Keratinocyte (primary cell): Measurements from ENCODE around the gene PRR3. TPM values are rescaled to one million over a fixed set of nuclear protein-coding genes. Genes with fewer than 3 reads are reported as not detected.

Experiments used
- DNase-seq: peaks from one replicate; pipeline ENCODE4 v3.0.0-alpha.2; 2011; ENCODE audit warnings: low read depth, missing footprints, low spot score
- FAIRE-seq: peaks from 2 replicates; lab custom pipeline; 2011; peaks lifted over from hg19 to GRCh38; lab: Jason Lieb, UNC
- H2AFZ ChIP-seq: 2 replicates; pipeline ENCODE4 v1.6.0; 2012; ENCODE audit warnings: low read length, control low read depth, inconsistent platforms; ENCODE audit not compliant: control insufficient read depth
- H3K27ac ChIP-seq: 2 replicates; pipeline ENCODE4 v1.5.1; 2011; ENCODE audit warnings: low read length; ENCODE audit not compliant: control insufficient read depth, insufficient read depth
- H3K27me3 ChIP-seq: 3 replicates; pipeline ENCODE4 v1.6.0; 2011; ENCODE audit warnings: low read length; ENCODE audit not compliant: control insufficient read depth, insufficient read depth; ENCODE audit errors: extremely low read depth
- H3K36me3 ChIP-seq, 2 experiments: 2 replicates in 1 of 2; 3 replicates in 1 of 2; pipeline ENCODE4 v1.5.1; 2011; ENCODE audit warnings: low read length in 2 of 2, mild to moderate bottlenecking in 1 of 2; ENCODE audit not compliant: control insufficient read depth in 2 of 2, insufficient read depth in 2 of 2; ENCODE audit errors: extremely low read depth in 1 of 2
- H3K4me1 ChIP-seq: 3 replicates; pipeline ENCODE4 v1.5.1; 2011; ENCODE audit warnings: low read length; ENCODE audit not compliant: control insufficient read depth, insufficient read depth; ENCODE audit errors: extremely low read depth
- H3K4me2 ChIP-seq: 3 replicates; pipeline ENCODE4 v1.6.0; 2011; ENCODE audit warnings: low read depth, low read length; ENCODE audit not compliant: control insufficient read depth, insufficient read depth; ENCODE audit errors: extremely low read depth
- H3K4me3 ChIP-seq, 3 experiments: fragments of 200-600 bp in 1 of 3; sonication (generic) in 1 of 3; 2 replicates in 2 of 3; 3 replicates in 1 of 3; pipeline ENCODE4 v1.5.1; 2011 to 2016; ENCODE audit warnings: low read length in 3 of 3, mild to moderate bottlenecking in 3 of 3, control low read depth in 2 of 3, inconsistent platforms in 1 of 3, low read depth in 1 of 3, mixed read lengths in 1 of 3, mixed run types in 1 of 3, moderate library complexity in 1 of 3; ENCODE audit not compliant: control insufficient read depth in 2 of 3, insufficient read depth in 2 of 3; ENCODE audit errors: extremely low read depth in 1 of 3
- H3K79me2 ChIP-seq: 2 replicates; pipeline ENCODE4 v1.6.0; 2012; ENCODE audit warnings: low read length; ENCODE audit not compliant: control insufficient read depth, insufficient read depth
- H3K9ac ChIP-seq: 3 replicates; pipeline ENCODE4 v1.6.0; 2011; ENCODE audit warnings: low read length; ENCODE audit not compliant: control insufficient read depth, insufficient read depth; ENCODE audit errors: extremely low read depth
- H3K9me1 ChIP-seq: 3 replicates; pipeline ENCODE4 v1.6.0; 2011; ENCODE audit warnings: low read length; ENCODE audit not compliant: control insufficient read depth, insufficient read depth; ENCODE audit errors: extremely low read depth
- H3K9me3 ChIP-seq: 2 replicates; pipeline ENCODE4 v1.5.1; 2012; ENCODE audit warnings: low read depth, low read length; ENCODE audit not compliant: control insufficient read depth
- H4K20me1 ChIP-seq: 3 replicates; pipeline ENCODE4 v1.6.0; 2011; ENCODE audit warnings: low read length; ENCODE audit not compliant: control insufficient read depth, insufficient read depth; ENCODE audit errors: extremely low read depth
- CTCF ChIP-seq, 3 experiments: IDR thresholded peaks in 1 of 3; conservative IDR thresholded peaks in 1 of 3; optimal IDR thresholded peaks in 1 of 3; 2 replicates in 2 of 3; 3 replicates in 1 of 3; pipeline versions ENCODE3 to v1.5.1; 2011; ENCODE audit warnings: low read length in 3 of 3, mild to moderate bottlenecking in 3 of 3, moderate library complexity in 2 of 3, control low read depth in 1 of 3, inconsistent platforms in 1 of 3; ENCODE audit not compliant: insufficient read depth in 2 of 3; ENCODE audit errors: extremely low read depth in 1 of 3
- EZH2 ChIP-seq: IDR thresholded peaks from one replicate; pipeline ENCODE4 v1.6.1; 2012; ENCODE audit warnings: inconsistent platforms, mild to moderate bottlenecking, low read length, moderate library complexity
- dilution Hi-C: fragments of 300-500 bp; cut with MboI; formaldehyde crosslinking; loops from one replicate; pipeline ENCODE4 v1.7.0; 2020; ENCODE audit warnings: low sequenced_read_pairs; ENCODE audit not compliant: extremely low pct_ligation_motif_present
- polyA plus RNA-seq, 5 experiments: library from polyadenylated mRNA; depleted of rRNA in 3 of 5; stranded (reverse) in 3 of 5; stranded (forward) in 1 of 5; unstranded in 1 of 5; fragments of >200 nt; gene quantifications; 1 replicate in 1 of 5; 2 replicates in 3 of 5; 3 replicates in 1 of 5; pipeline versions ENCODE4 v1.2.1 to v1.2.3, GENCODE V29; 2011 to 2012; ENCODE audit warnings: missing spikeins in 2 of 5, low read depth in 1 of 5, low replicate concordance in 1 of 5

The PRR3 gene
- polyA plus RNA-seq, 1 donor (not counting 4 experiments of a cell fraction or from before 2014, with no cell fraction given): 6.1 TPM

DNA sequence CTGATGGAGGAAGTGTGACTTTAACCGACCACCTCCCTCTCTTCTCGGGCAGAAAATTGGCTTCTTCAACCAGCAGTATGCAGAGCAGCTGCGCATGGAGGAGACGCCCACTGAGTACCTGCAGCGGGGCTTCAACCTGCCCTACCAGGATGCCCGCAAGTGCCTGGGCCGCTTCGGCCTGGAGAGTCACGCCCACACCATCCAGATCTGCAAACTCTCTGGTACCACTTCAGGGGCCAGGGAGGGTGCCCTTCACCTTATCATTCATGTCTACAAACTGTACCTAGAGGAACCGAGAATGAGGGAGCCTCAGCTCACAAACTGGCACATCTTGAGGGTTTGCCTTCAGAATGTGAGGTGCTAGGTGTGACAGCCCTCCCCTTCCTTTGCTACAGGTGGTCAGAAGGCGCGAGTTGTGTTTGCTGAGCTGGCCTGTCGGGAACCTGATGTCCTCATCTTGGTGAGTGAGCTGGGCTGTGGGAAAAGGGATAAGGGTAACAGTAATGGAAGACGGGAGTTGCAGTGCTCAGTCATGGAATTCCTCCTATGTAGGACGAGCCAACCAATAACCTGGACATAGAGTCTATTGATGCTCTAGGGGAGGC, 32.8 kb downstream of the PRR3 start:
- Histone ChIP-seq H3K9ac (no peak overlapping the region), H3K27me3 (no peaks in the 10 kb centered on the region), H3K27ac (no peak overlapping the region), H2AFZ (no peak overlapping the region), H3K4me2 (no peak overlapping the region), H3K4me1 (peaks cover 28% of the 10 kb centered on the region), H3K36me3 (peaks cover 37 to 65% of the 10 kb centered on the region in 2 experiments), H4K20me1 (peaks cover 16% of the 10 kb centered on the region), H3K9me3 (no peaks in the 10 kb centered on the region), H3K4me3 (no peak overlapping the region), H3K79me2 (peaks cover 24% of the 10 kb centered on the region), H3K9me1 (no peaks in the 10 kb centered on the region)
- DNase-seq: no peak
- no peak for TF ChIP-seq EZH2
- no peak for TF ChIP-seq CTCF (optimal IDR thresholded peaks at IDR 0.05 in 1 of 3, IDR thresholded peaks at IDR 0.05 in 1 of 3, conservative IDR thresholded peaks at IDR 0.05 in 1 of 3; ENCODE audit: extremely low read depth in 1 of 3, insufficient read depth in 2 of 3, low read length in 3 of 3)
- dilution Hi-C loops: no loop called here
- FAIRE-seq: no peak

- H3K9ac ChIP-seq: peak overlapping the region; percentile 2
- H4K20me1 ChIP-seq: peaks cover 16% of the 10 kb centered on the region
- dilution Hi-C loops: no loop called here
- TF ChIP-seq EZH2: no peak
- TF ChIP-seq CTCF (optimal IDR thresholded peaks at IDR 0.05 in 1 of 3, IDR thresholded peaks at IDR 0.05 in 1 of 3, conservative IDR thresholded peaks at IDR 0.05 in 1 of 3; ENCODE audit: extremely low read depth in 1 of 3, insufficient read depth in 2 of 3, low read length in 3 of 3): no peak
- peaks cover 24% of the 10 kb centered on the region for H3K79me2 ChIP-seq
- DNase-seq (no peak), FAIRE-seq (no peak)
- no peak overlapping the region for H3K4me3 ChIP-seq
- H3K27me3 ChIP-seq: no peaks in the 10 kb centered on the region
- H3K4me1 ChIP-seq: peaks cover 28% of the 10 kb centered on the region
- H3K4me2 ChIP-seq: peak overlapping the region; percentile 33
- H3K9me3 ChIP-seq: no peaks in the 10 kb centered on the region
- H2AFZ ChIP-seq: no peak overlapping the region
- H3K27ac ChIP-seq: peak overlapping the region; percentile 55
- H3K9me1 ChIP-seq: no peaks in the 10 kb centered on the region
- peaks cover 31 to 62% of the 10 kb centered on the region in 2 experiments for H3K36me3 ChIP-seq
Observed at GRCh38 chr6:30590509-30590908, 33.4 kb downstream of the PRR3 start.
